Stimulated activated CD4-positive, alpha-beta T cell treated with anti-CD3 and anti-CD28 coated beads, Interleukin-12 subunit alpha, Interleukin-12 subunit beta, amount 100 ng/mL, for 48 hours (primary cell): ENCODE data around the gene C2orf81.
"Not testable (repeated sequence)": the region's sequence is repeated elsewhere in the genome, so short reads cannot be mapped to it uniquely, and the experiment has no call there.

Experiments
- DNase-seq, 3 donors: peaks; one replicate each; pipeline ENCODE4 v3.0.0-alpha.2; 2020; ENCODE audit warnings: low read depth in 2 of 3, low spot score in 1 of 3

Gene C2orf81

GRCh38 chr2:74442483-74443297 lies 21.3 kb upstream of the C2orf81 start:
- not testable (repeated sequence) for DNase-seq

- DNase-seq = no peak
Measured at GRCh38 chr2:74441690-74442482, 20.5 kb upstream of the C2orf81 start, which contains the start of gene RTKN. RTKN (minus strand) TSS chr2:74441937; CDS start chr2:74441816, 121 bp downstream.

GRCh38 chr2:74441170-74441689 lies 19.8 kb upstream of the C2orf81 start:
- no peak for DNase-seq

GRCh38 chr2:74440378-74441169 lies 19.2 kb upstream of the C2orf81 start:
- DNase-seq = peak in 2 of 3 donors; percentile 39 to 56

GRCh38 chr2:74439803-74440377 lies 18.5 kb upstream of the C2orf81 start:
- DNase-seq = no peak

GRCh38 chr2:74439373-74439772 lies 18.0 kb upstream of the C2orf81 start:
- no peak for DNase-seq

GRCh38 chr2:74438248-74438647 lies 16.8 kb upstream of the C2orf81 start:
- DNase-seq = no peak

- no peak for DNase-seq
Measured at GRCh38 chr2:74436848-74437695, 15.7 kb upstream of the C2orf81 start.

GRCh38 chr2:74436111-74436805 lies 14.8 kb upstream of the C2orf81 start:
- no peak for DNase-seq

GRCh38 chr2:74430502-74430901 lies 9.1 kb upstream of the C2orf81 start:
- no peak for DNase-seq

GRCh38 chr2:74429487-74430451 lies 8.3 kb upstream of the C2orf81 start:
- no peak for DNase-seq

GRCh38 chr2:74428675-74429074 lies 7.3 kb upstream of the C2orf81 start:
- no peak for DNase-seq

GRCh38 chr2:74427551-74427950 lies 6.1 kb upstream of the C2orf81 start:
- DNase-seq = no peak

- DNase-seq = no peak
Measured at GRCh38 chr2:74426181-74426758, 4.9 kb upstream of the C2orf81 start.

- no peak for DNase-seq
Measured at GRCh38 chr2:74425523-74425922, 4.1 kb upstream of the C2orf81 start.

- DNase-seq = no peak
Measured at GRCh38 chr2:74424995-74425406, 3.6 kb upstream of the C2orf81 start.

- no peak for DNase-seq
Measured at GRCh38 chr2:74424139-74424992, 2.9 kb upstream of the C2orf81 start.
